Osteoblast (primary cell): ENCODE measurements around the gene SLC7A14. TPM values are rescaled to one million over a fixed set of nuclear protein-coding genes. Genes with fewer than 3 reads are reported as not detected.

Experiments used
- DNase-seq: peaks from one replicate; pipeline ENCODE4 v3.0.0; 2011; ENCODE audit warnings: low spot score, mixed read lengths; ENCODE audit not compliant: insufficient read length; ENCODE audit errors: missing footprints
- H2AFZ ChIP-seq: 2 replicates; pipeline ENCODE4 v1.6.0; 2011; ENCODE audit warnings: mild to moderate bottlenecking, low read length
- H3K27ac ChIP-seq: 2 replicates; pipeline ENCODE4 v1.5.1; 2011; ENCODE audit warnings: mild to moderate bottlenecking, low read depth, low read length, moderate library complexity
- H3K27me3 ChIP-seq: 2 replicates; pipeline ENCODE4 v1.6.0; 2012; ENCODE audit warnings: mild to moderate bottlenecking, control low read depth, inconsistent platforms, low read length, moderate library complexity; ENCODE audit not compliant: insufficient read depth
- H3K36me3 ChIP-seq: 2 replicates; pipeline ENCODE4 v1.5.1; 2011; ENCODE audit warnings: mild to moderate bottlenecking, low read length, control low read depth, moderate library complexity; ENCODE audit not compliant: insufficient read depth
- H3K4me1 ChIP-seq: 2 replicates; pipeline ENCODE4 v1.5.1; 2011; ENCODE audit warnings: mild to moderate bottlenecking, low read length, control low read depth, moderate library complexity; ENCODE audit not compliant: insufficient read depth
- H3K4me2 ChIP-seq: 2 replicates; pipeline ENCODE4 v1.6.0; 2011; ENCODE audit warnings: mild to moderate bottlenecking, low read length; ENCODE audit not compliant: insufficient read depth
- H3K4me3 ChIP-seq: fragments of 200-600 bp; sonication (generic); 3 replicates; pipeline ENCODE4 v1.5.1; 2012; ENCODE audit warnings: mild to moderate bottlenecking, low read length, inconsistent platforms; ENCODE audit not compliant: insufficient read depth
- H3K79me2 ChIP-seq: 2 replicates; pipeline ENCODE4 v1.6.0; 2012; ENCODE audit warnings: mild to moderate bottlenecking, low read length, control low read depth, inconsistent platforms; ENCODE audit not compliant: insufficient read depth
- H3K9me3 ChIP-seq: 2 replicates; pipeline ENCODE4 v1.5.1; 2011; ENCODE audit warnings: low read depth, low read length, control low read depth
- H4K20me1 ChIP-seq: 2 replicates; pipeline ENCODE4 v1.6.0; 2012; ENCODE audit warnings: mild to moderate bottlenecking, low read length, control low read depth; ENCODE audit not compliant: insufficient read depth
- total RNA-seq: library from RNA; depleted of rRNA; stranded (reverse); fragments of >200 nt; gene quantifications from 2 replicates; pipeline ENCODE4 v1.2.3, GENCODE V29; 2012
- TF ChIP-seq, protein P1 (sequence below): IDR thresholded peaks from 2 replicates; pipeline ENCODE4 v1.5.1; 2011; ENCODE audit warnings: mild to moderate bottlenecking, low read depth, low read length, moderate library complexity; ENCODE audit errors: extremely low read depth

The SLC7A14 gene
- total RNA-seq, 1 donor: 0.36 TPM

GRCh38 chr3:170477395-170477794 lies 108.5 kb downstream of the SLC7A14 start:
- TF ChIP-seq, protein P1, sequence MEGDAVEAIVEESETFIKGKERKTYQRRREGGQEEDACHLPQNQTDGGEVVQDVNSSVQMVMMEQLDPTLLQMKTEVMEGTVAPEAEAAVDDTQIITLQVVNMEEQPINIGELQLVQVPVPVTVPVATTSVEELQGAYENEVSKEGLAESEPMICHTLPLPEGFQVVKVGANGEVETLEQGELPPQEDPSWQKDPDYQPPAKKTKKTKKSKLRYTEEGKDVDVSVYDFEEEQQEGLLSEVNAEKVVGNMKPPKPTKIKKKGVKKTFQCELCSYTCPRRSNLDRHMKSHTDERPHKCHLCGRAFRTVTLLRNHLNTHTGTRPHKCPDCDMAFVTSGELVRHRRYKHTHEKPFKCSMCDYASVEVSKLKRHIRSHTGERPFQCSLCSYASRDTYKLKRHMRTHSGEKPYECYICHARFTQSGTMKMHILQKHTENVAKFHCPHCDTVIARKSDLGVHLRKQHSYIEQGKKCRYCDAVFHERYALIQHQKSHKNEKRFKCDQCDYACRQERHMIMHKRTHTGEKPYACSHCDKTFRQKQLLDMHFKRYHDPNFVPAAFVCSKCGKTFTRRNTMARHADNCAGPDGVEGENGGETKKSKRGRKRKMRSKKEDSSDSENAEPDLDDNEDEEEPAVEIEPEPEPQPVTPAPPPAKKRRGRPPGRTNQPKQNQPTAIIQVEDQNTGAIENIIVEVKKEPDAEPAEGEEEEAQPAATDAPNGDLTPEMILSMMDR: no peak
- peaks cover 6% of the 10 kb centered on the region for H3K4me1 ChIP-seq
- no peak overlapping the region for H3K4me2 ChIP-seq
- no peaks in the 10 kb centered on the region for H3K36me3 ChIP-seq
- peak; percentile 65 for DNase-seq
- no peaks in the 10 kb centered on the region for H4K20me1 ChIP-seq
- H3K9me3 ChIP-seq: no peaks in the 10 kb centered on the region
- H3K79me2 ChIP-seq: no peaks in the 10 kb centered on the region
- no peak overlapping the region for H3K4me3 ChIP-seq
- no peaks in the 10 kb centered on the region for H3K27me3 ChIP-seq
- H2AFZ ChIP-seq: no peak overlapping the region
- no peak overlapping the region for H3K27ac ChIP-seq

DNA sequence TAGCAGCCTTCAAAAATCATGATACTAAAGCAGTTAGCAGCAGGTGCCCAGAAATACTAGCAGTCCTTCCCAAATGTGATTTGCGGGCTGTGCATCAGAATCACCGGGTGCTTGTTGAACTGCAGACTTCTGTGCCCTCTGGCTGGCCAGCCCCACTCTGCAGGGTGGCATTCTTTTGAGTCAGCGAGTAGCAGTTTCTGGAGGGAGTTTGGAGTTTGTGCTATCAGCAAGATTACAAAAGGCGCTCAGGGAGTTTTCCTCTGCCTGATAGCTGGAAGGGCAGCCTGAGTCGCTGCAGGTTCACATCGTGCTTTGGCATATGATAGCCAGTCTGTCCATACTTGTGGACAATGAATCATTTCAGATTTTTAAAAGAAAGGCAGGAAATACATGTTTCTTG lies 109.6 kb downstream of the SLC7A14 start:
- H3K4me3 ChIP-seq: no peak overlapping the region
- no peaks in the 10 kb centered on the region for H3K36me3 ChIP-seq
- TF ChIP-seq, protein P1: no peak
- no peaks in the 10 kb centered on the region for H3K9me3 ChIP-seq
- no peaks in the 10 kb centered on the region for H3K79me2 ChIP-seq
- no peak overlapping the region for H2AFZ ChIP-seq
- H3K4me1 ChIP-seq: peaks cover 6% of the 10 kb centered on the region
- H4K20me1 ChIP-seq: no peaks in the 10 kb centered on the region
- DNase-seq: no peak
- no peak overlapping the region for H3K27ac ChIP-seq
- H3K4me2 ChIP-seq: no peak overlapping the region
- no peaks in the 10 kb centered on the region for H3K27me3 ChIP-seq

GRCh38 chr3:170475092-170475685 lies 110.7 kb downstream of the SLC7A14 start:
- DNase-seq: no peak
- Histone ChIP-seq H2AFZ (no peak overlapping the region), H4K20me1 (no peaks in the 10 kb centered on the region), H3K4me1 (peaks cover 14% of the 10 kb centered on the region), H3K27ac (no peak overlapping the region), H3K9me3 (no peaks in the 10 kb centered on the region), H3K79me2 (no peaks in the 10 kb centered on the region), H3K36me3 (no peaks in the 10 kb centered on the region), H3K27me3 (no peaks in the 10 kb centered on the region), H3K4me3 (no peak overlapping the region), H3K4me2 (no peak overlapping the region)
- TF ChIP-seq, protein P1: no peak

DNA sequence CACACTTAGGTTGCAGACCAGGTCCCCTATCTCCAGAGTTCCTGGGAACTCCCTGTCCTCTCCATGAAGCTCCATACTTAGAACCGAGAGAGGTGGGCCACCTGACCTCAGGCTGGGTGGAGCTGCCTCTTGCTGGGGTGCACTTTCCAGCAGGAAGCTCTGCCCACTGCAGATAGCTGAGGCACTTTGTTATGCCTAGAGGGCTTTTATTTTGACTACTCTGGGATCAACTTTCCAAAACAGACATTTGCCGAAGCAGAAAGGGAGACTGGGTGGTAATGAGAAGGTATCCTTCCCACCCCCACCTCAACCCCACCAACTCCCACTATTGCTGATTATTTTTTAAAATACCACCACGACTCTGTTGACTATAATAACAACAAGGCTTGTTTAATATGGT lies 112.5 kb downstream of the SLC7A14 start:
- peaks cover 31% of the 10 kb centered on the region for H3K4me1 ChIP-seq
- H3K27me3 ChIP-seq: no peaks in the 10 kb centered on the region
- no peaks in the 10 kb centered on the region for H3K79me2 ChIP-seq
- no peak overlapping the region for H2AFZ ChIP-seq
- no peaks in the 10 kb centered on the region for H3K36me3 ChIP-seq
- no peak for DNase-seq
- H3K4me3 ChIP-seq: no peak overlapping the region
- no peak overlapping the region for H3K4me2 ChIP-seq
- TF ChIP-seq, protein P1: no peak
- no peak overlapping the region for H3K27ac ChIP-seq
- no peaks in the 10 kb centered on the region for H4K20me1 ChIP-seq
- no peaks in the 10 kb centered on the region for H3K9me3 ChIP-seq
